HG03442 (cell line): ENCODE measurements around the gene MED23.

Source experiments
- ATAC-seq: cut with Tn5 transposase; IDR thresholded peaks from one replicate; pipeline ENCODE4 v1.9.1; 2021; ENCODE audit warnings: mild to moderate bottlenecking, moderate library complexity; ENCODE audit not compliant: unreplicated experiment

MED23 gene, protein sequence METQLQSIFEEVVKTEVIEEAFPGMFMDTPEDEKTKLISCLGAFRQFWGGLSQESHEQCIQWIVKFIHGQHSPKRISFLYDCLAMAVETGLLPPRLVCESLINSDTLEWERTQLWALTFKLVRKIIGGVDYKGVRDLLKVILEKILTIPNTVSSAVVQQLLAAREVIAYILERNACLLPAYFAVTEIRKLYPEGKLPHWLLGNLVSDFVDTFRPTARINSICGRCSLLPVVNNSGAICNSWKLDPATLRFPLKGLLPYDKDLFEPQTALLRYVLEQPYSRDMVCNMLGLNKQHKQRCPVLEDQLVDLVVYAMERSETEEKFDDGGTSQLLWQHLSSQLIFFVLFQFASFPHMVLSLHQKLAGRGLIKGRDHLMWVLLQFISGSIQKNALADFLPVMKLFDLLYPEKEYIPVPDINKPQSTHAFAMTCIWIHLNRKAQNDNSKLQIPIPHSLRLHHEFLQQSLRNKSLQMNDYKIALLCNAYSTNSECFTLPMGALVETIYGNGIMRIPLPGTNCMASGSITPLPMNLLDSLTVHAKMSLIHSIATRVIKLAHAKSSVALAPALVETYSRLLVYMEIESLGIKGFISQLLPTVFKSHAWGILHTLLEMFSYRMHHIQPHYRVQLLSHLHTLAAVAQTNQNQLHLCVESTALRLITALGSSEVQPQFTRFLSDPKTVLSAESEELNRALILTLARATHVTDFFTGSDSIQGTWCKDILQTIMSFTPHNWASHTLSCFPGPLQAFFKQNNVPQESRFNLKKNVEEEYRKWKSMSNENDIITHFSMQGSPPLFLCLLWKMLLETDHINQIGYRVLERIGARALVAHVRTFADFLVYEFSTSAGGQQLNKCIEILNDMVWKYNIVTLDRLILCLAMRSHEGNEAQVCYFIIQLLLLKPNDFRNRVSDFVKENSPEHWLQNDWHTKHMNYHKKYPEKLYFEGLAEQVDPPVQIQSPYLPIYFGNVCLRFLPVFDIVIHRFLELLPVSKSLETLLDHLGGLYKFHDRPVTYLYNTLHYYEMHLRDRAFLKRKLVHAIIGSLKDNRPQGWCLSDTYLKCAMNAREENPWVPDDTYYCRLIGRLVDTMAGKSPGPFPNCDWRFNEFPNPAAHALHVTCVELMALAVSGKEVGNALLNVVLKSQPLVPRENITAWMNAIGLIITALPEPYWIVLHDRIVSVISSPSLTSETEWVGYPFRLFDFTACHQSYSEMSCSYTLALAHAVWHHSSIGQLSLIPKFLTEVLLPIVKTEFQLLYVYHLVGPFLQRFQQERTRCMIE (N-terminal part only)

DNA sequence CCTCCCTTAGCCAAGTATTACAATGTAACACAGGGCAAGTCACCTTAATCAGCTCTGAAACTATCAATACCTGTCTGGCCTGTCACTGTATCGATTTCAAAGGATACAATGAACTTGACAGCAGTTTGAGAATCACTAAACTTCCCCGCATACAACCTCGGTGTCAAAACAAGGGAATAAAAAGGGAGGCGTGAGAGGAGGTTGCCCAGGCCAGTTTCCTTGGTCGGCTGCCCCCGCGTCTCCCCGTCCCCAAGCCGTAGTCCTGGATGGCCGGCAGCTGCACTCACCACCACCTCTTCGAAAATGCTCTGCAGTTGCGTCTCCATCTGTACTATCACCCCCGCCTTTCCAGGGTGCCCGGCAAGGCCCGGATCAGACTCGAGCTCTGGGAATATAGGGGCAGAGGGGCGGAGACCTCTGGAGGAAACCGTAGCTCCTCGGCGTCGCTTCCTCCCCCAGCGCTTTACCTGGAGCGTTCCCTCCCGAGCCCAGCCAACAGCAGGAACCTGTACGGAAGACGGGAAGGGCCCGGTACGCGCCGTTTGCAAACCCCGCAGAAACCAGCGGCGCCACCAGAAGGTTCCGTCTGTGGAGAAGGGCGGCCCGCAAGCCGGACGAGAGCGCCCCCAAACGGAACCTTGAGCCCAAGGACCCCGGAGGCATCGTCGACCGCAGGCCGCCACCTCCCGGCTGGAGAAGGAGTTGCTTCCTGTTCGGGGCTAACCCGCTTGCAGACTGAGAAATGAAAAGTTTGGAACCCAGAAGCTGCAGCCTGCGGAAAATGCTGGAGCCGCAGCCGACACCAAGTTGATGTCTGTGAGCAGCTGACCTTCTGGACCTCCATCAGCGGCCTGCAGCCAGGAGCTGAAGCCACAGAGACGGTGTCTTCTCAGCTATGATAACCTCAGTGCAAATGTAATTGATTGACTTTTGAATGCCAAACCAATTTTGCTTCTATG is at the start of gene MED23:
MED23 (minus strand) TSS at position 519 of the 959 bp plus-strand sequence; CDS start at position 326, 193 bp downstream.
- ATAC-seq = peak; percentile 98

DNA sequence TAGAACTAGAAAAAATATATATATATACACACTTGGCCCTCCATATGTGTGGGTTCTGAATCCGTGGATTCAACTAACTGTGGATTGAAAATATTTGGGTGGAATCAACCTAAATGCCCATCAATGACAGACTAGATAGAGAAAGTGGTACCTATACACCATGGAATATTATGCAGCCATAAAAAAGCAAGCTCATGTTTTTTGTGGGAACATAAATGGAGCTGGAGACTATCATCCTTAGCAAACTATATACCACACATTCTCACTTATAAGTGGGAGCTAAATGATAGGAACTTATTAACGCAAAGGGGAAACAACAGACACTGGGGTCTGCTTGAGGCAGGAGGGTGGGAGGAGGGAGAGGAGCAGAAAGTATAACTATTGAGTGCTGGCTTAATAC is 45.1 kb upstream of the MED23 start:
- ATAC-seq = no peak

DNA sequence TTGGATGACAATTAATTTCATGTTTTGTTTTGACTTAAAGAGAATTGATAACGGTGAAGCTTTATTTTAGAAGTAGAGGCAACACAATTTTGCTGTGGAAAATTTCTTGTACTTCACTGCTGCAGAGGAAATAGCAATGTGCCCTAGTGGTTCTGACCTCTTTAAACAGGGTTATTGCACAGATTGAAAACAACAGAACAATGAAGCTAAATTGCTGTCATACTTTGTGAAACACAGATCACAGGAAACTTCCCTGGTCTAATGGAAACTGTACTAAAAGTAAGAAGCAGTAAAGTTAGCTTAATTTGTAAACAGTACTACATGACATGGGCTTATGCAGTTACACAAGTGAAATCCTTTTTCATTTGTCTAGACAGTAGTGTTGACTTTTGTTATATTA is 41.8 kb upstream of the MED23 start:
- ATAC-seq = no peak

DNA sequence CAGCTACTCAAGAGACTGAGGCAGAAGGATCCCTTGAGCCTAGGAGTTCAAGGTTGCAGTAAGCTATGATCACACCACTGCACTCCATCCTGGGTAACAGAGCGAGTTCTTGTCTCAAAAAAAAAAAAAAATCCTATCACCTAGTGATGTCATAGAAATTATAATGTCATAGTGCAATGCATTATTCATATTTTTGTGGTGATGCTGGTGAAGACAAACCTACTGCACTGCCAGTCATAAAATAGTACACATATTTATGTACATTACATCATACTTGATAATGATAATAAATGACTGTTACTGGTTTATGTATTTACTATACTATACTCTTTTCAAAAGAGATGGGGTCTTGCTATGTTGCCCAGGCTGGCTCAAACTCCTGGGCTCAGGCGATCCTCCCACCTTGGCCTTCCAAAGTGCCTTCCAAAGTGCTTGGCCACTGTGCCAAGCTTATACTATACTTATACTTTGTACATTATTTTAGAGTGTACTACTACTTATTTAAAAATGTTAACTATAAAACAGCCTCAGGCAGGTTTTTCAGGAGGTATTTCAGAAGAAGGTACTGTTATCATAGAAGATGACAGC is 35.6 kb upstream of the MED23 start:
- no peak for ATAC-seq

DNA sequence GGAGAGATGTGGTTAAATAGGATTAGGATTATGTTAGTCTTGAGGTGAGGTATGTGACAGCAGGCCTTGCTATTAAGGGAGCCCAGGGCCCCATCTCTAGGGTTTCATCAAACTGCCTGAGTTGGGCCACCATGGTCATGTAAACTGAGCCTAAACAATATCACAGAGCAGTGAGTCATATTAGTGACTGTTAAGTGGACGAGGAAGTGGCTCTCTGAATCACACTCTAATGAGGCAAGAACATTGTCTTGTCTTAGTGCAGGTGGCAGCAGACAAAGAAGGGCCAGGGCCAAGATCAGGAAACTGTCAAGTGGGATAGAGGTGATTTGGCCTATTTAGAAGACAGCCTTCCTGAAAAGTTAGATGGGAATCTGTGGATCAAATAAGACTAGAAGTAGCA is 32.2 kb upstream of the MED23 start:
- no peak for ATAC-seq

DNA sequence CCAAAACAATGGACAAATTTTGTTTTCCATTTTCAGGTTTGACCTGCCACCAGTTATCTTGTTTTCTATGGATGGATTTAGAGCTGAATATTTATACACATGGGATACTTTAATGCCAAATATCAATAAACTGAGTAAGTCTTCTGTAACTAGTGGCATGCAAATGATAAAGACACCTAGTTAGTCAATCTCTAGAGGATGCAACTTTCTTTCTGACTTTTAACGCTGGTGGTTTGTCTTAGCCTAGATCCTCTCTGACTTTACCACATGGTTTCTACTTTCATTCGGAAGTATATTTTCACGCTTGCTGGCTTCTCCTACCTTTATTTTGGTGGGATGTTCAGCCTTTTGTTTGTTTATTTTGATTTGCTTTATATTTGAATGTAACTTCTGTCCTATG is 30.2 kb upstream of the MED23 start:
- no peak for ATAC-seq

DNA sequence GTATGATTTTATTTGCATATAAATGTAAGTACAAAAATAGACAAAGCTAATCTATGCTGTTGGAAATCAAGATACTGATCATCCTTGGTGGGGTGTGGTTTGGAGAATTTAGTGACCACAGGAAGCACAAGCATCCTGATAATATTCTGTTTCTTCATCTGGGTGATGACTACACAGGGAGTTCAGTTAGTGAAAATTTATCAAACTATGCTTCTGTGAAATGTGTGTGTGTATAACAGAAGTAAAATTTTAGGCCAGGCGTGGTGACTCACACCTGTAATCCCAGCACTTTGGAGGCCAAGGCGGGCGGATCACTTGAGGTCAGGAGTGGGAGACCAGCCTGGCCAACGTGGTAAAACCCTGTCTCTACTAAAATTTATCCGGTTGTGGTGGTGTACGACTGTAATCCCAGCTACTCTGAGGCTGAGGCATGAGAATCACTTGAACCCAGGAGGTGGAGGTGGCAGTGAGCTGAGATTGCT is 29.6 kb upstream of the MED23 start:
- no peak for ATAC-seq

DNA sequence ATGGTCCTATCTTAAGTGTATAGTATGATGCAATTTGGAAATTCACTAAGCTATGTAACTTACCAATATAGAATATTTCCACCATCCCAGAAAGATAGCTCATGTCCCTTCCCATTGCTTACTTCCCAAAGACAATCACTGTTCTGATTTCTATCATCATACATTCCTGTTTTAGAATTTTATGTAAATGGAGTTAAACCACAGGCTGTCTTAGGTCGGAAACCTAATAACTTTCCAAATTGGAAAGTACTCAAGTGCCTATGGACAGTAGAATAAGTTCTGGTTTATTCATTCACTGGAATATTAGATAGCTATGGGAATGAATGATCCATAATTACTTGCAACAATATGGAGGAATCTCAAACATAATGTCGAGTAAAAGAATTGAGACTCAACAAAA is 29.2 kb upstream of the MED23 start:
- ATAC-seq = no peak

DNA sequence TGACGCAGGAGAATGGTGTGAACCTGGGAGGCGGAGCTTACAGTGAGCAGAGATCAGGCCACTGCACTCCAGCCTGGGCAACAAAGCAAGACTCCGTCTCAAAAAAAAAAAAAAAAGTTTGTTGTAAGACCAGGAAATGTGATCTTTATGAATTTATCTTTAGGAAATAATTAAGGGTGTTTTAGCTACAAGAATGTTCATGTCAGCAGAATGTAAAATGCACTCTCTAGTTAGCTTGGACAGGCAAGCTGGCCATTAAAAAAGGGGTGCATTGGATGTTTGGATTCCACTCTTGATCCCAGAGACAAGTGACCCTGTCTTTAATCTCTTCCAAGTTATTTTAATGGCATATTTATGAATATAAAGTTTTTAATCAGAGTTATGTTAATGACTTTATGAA is 28.6 kb upstream of the MED23 start:
- ATAC-seq = no peak

DNA sequence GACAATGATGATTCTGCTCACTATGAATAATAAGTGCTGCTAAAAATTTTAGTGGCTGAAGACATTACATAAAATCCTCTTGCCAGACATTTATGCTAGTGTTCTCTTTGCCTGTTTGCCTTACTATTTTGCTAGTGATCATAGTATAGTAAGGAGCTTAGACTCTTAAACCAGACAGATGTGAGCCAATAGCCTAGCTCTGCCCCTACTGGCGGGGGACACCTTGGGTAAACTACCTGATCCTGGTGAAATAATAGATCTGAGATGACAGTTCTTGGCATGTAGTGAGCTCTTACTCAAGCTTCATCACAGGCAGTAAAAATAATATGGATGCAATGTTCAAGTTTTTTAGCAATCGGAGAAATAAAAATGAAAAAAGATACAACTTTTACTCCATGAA is 27.9 kb upstream of the MED23 start:
- ATAC-seq = no peak

DNA sequence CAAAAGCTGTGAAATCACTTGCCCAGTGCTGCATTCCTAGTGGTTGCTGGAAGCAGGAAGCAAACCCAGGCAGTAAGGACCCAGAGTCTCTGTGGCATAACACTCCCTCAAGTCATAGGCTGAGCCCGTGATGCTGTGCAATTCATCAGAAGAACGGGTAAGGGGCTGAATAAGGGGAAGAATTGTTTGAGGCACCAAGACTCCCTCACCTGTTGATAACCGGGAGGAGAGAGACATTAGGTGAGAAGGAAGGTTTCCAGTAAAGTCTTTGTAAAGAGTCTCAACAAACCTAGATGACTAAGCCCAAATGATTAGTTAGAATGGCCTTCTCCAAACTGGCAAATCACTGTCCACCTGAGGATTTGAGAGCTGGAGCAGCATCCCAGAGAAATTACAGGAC is 27.3 kb upstream of the MED23 start:
- no peak for ATAC-seq

DNA sequence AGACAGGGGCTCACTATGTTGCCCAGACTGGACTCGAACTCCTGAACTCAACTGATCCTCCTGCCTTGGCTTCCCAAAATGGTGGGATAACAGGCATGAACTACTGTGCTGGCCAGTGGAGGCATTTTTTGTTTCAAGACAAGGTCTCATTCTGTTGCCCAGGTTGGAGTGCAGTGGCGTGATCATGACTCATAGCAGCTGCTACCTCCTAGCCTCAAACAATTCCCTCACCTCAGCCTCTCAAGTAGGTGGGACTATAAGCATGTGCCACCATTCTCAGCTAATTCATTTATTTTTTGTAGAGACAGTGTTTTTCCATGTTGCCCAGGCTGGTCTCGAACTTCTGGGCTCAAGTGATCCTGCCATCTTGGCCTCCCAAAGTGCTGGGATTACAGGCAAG is 26.3 kb upstream of the MED23 start:
- no peak for ATAC-seq

DNA sequence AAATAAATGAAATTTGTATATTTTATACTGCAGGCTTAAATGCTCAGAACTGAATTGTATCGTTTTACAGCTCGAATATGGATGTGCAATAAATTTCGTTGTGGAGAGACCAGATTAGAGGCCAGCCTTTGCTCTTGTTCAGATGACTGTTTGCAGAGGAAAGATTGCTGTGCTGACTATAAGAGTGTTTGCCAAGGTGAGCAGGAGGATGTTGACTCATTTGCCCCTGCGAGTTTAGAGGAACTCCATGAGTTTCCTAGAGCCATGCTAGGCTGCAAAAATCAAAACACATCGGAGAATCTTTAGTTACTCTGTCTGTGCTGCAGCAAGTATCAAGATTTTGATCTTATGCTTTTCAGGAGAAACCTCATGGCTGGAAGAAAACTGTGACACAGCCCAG is 24.4 kb upstream of the MED23 start:
- no peak for ATAC-seq

DNA sequence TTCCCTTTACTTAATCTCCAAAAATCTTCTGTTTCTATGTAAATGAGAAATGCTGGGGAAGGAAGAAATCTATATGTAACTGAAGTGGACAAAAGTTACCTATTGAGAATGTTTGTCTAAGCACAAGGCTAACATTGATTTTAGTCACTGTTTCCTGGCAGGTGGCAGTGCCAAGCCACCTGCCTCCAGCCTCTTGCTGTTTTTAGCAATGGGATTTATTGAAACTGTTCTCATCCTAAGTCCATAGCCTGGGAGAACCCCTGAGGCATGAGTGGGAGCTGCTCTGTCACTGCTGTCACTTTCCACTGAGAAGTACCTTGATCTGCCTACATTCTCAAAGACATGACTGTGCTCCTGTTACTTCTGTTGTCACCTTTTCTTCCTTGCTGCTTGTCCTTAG is 23.7 kb upstream of the MED23 start:
- ATAC-seq = no peak

DNA sequence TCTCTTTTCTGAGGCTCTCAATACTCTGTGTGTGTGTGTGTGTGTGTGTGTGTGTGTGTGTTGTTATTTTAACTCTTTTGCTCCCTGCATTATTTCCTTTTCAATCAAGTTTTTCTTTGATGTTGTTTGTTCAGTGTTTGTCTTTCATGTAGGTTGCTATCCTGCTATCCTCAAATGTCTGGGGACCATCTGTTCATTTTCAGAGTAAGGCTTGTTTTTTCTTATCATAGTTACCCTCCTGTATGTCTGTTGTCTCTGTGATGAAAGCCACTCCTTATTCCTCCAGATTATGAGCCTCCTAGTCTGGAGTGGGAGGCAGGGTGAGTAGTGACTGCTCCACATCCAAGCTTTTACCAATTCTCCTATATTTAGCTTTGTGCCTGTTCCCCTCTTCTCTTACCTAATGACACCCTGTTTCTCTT is 18.2 kb upstream of the MED23 start:
- ATAC-seq = no peak

DNA sequence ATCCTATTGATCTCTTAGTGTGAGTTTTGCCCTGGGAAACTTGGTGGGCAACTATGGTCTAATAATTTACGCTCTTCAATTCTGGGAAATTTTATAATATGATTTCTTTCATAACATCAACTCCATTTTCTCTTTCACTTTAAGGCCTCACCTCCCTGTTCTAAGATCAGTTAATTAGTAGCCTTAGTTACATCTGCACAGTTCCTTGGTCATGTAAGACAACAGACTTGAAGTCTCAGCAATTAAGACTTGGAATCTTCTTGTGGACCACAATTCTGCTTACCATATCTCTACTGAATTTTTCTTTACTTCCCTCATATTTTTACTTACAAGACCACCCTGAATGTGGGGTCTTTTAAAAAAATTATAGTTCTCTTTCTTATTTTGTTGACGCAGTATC is 17.8 kb upstream of the MED23 start:
- ATAC-seq = no peak

DNA sequence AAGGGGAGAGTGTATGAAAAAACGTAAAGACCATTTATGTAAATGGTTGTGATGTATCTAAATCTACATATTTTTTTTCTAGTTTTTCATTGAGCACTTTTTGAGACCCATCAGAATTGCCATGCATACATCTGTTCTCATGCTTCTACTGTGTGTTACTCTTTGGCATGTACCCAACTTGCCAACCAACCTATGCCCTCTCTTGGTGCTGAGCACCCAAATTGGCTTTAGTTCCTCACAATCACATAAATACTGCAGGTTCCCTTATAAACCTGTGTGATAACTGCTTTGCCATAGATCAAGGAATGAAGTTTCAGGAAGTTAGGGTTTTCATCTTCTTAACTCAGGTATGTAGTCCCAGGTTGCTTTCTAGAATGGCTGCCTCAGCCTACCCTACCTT is 16.9 kb upstream of the MED23 start:
- ATAC-seq = no peak

DNA sequence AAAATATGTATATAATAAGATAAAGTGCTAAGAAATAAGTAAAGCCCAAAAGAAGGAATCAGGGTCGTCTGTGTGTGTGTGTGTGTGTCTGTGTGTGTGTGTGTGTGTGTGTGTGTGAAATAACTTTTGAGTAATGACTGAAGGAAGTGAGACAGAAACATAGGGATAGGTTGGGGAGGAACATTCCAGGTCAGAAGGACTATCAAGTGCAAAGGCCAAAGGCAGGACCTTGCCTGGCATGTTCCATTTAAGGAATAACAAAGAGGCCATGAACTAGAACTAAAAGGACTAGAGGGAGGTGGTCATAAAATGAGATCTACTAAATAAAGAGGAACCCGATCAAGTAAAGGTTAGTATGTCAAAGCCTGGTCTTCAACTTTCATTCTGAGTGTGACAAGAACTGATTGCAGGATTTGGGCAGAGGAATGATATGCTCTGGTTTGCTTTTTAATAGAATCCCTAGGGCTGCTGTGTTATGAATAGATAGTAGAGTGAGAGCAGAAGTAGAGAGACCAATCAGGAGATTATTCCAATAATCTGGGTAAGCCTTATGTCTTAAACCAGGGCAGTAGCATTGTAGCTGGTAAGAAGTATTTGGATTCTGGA is 15.9 kb upstream of the MED23 start:
- ATAC-seq = no peak

DNA sequence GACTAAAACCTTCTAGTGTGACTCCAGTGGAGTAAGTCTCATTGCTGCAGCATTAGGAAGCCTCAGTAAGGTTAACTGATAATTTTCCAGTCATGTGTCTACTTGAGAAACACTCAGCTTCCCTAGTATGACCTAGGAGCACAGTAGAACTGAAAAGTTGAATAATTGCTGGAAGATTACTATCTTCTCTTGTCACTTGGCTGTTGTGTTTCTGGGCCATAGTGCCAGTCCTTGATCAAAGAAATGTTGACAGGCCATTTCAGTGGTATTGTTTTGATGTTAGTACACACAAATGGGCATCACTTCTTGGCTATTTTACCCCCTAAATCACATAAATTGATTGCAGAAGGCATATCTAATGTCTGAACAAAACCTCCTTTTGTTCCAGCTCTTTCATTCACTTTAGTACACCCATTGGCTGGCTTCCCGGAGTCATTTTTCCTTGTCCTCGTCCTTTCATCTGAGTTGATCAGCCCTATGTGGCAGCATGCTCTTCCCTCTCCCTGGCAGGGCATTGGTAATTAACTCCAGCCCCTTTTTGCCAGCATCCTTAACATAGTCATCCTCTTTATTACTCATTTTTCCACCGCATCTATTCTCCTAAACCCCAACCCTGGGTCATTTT is 15.1 kb upstream of the MED23 start:
- ATAC-seq = no peak
